Dermis microvascular lymphatic vessel endothelial cell (primary cell): ENCODE measurements around the gene SLC23A2. TPM values are rescaled to one million over a fixed set of nuclear protein-coding genes. Genes with fewer than 3 reads are reported as not detected.
A peak's percentile ranks its signal among the peaks of the same experiment; 100 is the strongest.

ENCODE experiments used
- DNase-seq, 2 donors: peaks; one replicate each; pipeline versions ENCODE4 v3.0.0 to v3.0.0-alpha.2; 2010; ENCODE audit warnings: low read depth in 2 of 2
- total RNA-seq: library from RNA; depleted of rRNA; stranded (reverse); fragments of >200 nt; gene quantifications from 2 replicates; pipeline ENCODE4 v1.2.1, GENCODE V29; 2014

The SLC23A2 gene
- total RNA-seq, 1 donor from 2014 or later = 13.1 TPM

- no peak for DNase-seq
These were observed 34.2 kb downstream of the SLC23A2 start for GRCh38 chr20:4966826-4967751.

GRCh38 chr20:4962241-4962855, 39.0 kb downstream of the SLC23A2 start:
- no peak for DNase-seq

GRCh38 chr20:4961746-4962145, 39.6 kb downstream of the SLC23A2 start:
- DNase-seq = peak in 1 of 2 donors; percentile 28

- no peak for DNase-seq
These were observed 41.7 kb downstream of the SLC23A2 start for GRCh38 chr20:4959592-4959991.

- no peak for DNase-seq
These were observed 43.4 kb downstream of the SLC23A2 start for GRCh38 chr20:4957939-4958362.

GRCh38 chr20:4957187-4957586, 44.1 kb downstream of the SLC23A2 start:
- no peak for DNase-seq

- peak; percentile 47 to 74 for DNase-seq
These were observed 45.0 kb downstream of the SLC23A2 start for GRCh38 chr20:4956200-4956810.

- no peak for DNase-seq
These were observed 47.4 kb downstream of the SLC23A2 start for GRCh38 chr20:4953881-4954280.

GRCh38 chr20:4952229-4952628, 49.1 kb downstream of the SLC23A2 start:
- DNase-seq = no peak

GRCh38 chr20:4951299-4951698, 50.0 kb downstream of the SLC23A2 start:
- DNase-seq = peak in 1 of 2 donors; percentile 96

GRCh38 chr20:4950841-4951240, 50.5 kb downstream of the SLC23A2 start:
- DNase-seq = no peak

GRCh38 chr20:4950437-4950836, 50.9 kb downstream of the SLC23A2 start:
- DNase-seq = no peak

GRCh38 chr20:4949833-4950178, 51.5 kb downstream of the SLC23A2 start:
- peak; percentile 40 to 73 for DNase-seq

GRCh38 chr20:4947817-4948559, 53.3 kb downstream of the SLC23A2 start:
- DNase-seq = no peak

GRCh38 chr20:4946986-4947385, 54.3 kb downstream of the SLC23A2 start:
- no peak for DNase-seq

GRCh38 chr20:4946585-4946984, 54.7 kb downstream of the SLC23A2 start:
- DNase-seq = no peak

- no peak for DNase-seq
These were observed 56.6 kb downstream of the SLC23A2 start for GRCh38 chr20:4944518-4945313.

- DNase-seq = no peak
These were observed 59.0 kb downstream of the SLC23A2 start for GRCh38 chr20:4942331-4942730.

GRCh38 chr20:4937407-4938319, 63.6 kb downstream of the SLC23A2 start:
- DNase-seq = peak in 1 of 2 donors; percentile 32
